ENCODE results near the gene FTL.

- TF ChIP-seq CTCF (IDR thresholded peaks at IDR 0.05), result no peak
- TF ChIP-seq POLR2A (IDR thresholded peaks at IDR 0.05), result no peak
Observed at GRCh38 chr19:48988286-48988685, 23.2 kb downstream of the FTL start.

Measured in testis (tissue), 2 donors.